ENCODE results near the gene FOXP1.

The FOXP1 gene

GRCh38 chr3:71318458-71318827, 265.1 kb downstream of the FOXP1 start:
- DNase-seq: no peak

- DNase-seq: no peak
Observed at GRCh38 chr3:71317749-71318457, 265.6 kb downstream of the FOXP1 start.

- DNase-seq: no peak
Observed at GRCh38 chr3:71317140-71317539, 266.4 kb downstream of the FOXP1 start.

- no peak for DNase-seq
Observed at GRCh38 chr3:71316066-71316777, 267.3 kb downstream of the FOXP1 start.

- DNase-seq: no peak
Observed at GRCh38 chr3:71315431-71315830, 268.1 kb downstream of the FOXP1 start.

GRCh38 chr3:71313844-71314243, 269.7 kb downstream of the FOXP1 start:
- no peak for DNase-seq

- no peak for DNase-seq
Observed at GRCh38 chr3:71312461-71312860, 271.1 kb downstream of the FOXP1 start.

GRCh38 chr3:71311661-71312046, 271.9 kb downstream of the FOXP1 start:
- no peak for DNase-seq

GRCh38 chr3:71310980-71311660, 272.4 kb downstream of the FOXP1 start:
- no peak for DNase-seq

GRCh38 chr3:71310359-71310979, 273.1 kb downstream of the FOXP1 start:
- DNase-seq: no peak

GRCh38 chr3:71309886-71310285, 273.6 kb downstream of the FOXP1 start:
- no peak for DNase-seq

GRCh38 chr3:71309342-71309741, 274.2 kb downstream of the FOXP1 start:
- DNase-seq: peak; percentile 40

- no peak for DNase-seq
Observed at GRCh38 chr3:71308836-71309235, 274.7 kb downstream of the FOXP1 start.

GRCh38 chr3:71307991-71308697, 275.4 kb downstream of the FOXP1 start:
- DNase-seq: no peak

- no peak for DNase-seq
Observed at GRCh38 chr3:71305231-71306206, 278.0 kb downstream of the FOXP1 start.

- no peak for DNase-seq
Observed at GRCh38 chr3:71304684-71305083, 278.8 kb downstream of the FOXP1 start.

- no peak for DNase-seq
Observed at GRCh38 chr3:71304247-71304646, 279.3 kb downstream of the FOXP1 start.

GRCh38 chr3:71303627-71304200, 279.8 kb downstream of the FOXP1 start:
- no peak for DNase-seq

- no peak for DNase-seq
Observed at GRCh38 chr3:71302604-71303003, 280.9 kb downstream of the FOXP1 start.

GRCh38 chr3:71300951-71301393, 282.6 kb downstream of the FOXP1 start:
- DNase-seq: no peak

- peak; percentile 34 for DNase-seq
Observed at GRCh38 chr3:71299160-71299559, 284.4 kb downstream of the FOXP1 start.
